Mesendoderm (in vitro differentiated cells): Measurements from ENCODE around the gene CORO1C.
A peak's percentile ranks its signal among the peaks of the same experiment; 100 is the strongest.

ENCODE experiments used
- DNase-seq: peaks from one replicate; pipeline ENCODE4 v3.0.0; 2013
- H2AK5ac ChIP-seq: 2 replicates; pipeline ENCODE4 v1.6.1; 2013; ENCODE audit warnings: low read length, inconsistent platforms
- H2BK120ac ChIP-seq: 2 replicates; pipeline ENCODE4 v1.6.1; 2013; ENCODE audit warnings: low read depth, mild to moderate bottlenecking, low read length, moderate library complexity, mixed read lengths
- H2BK15ac ChIP-seq: replicated peaks from 2 replicates; pipeline ENCODE4 v1.6.1; 2013; ENCODE audit warnings: low read depth, mild to moderate bottlenecking, moderate library complexity
- H2BK5ac ChIP-seq: 2 replicates; pipeline ENCODE4 v1.6.1; 2013; ENCODE audit warnings: low read length, inconsistent platforms
- H3K18ac ChIP-seq: 2 replicates; pipeline ENCODE4 v1.6.1; 2013; ENCODE audit warnings: mild to moderate bottlenecking, low read length, mixed read lengths
- H3K23ac ChIP-seq: one replicate; pipeline ENCODE4 v1.6.1; 2013; ENCODE audit warnings: low read length
- H3K27ac ChIP-seq: 2 replicates; pipeline ENCODE4 v1.5.1; 2013; ENCODE audit warnings: low read depth, mild to moderate bottlenecking, inconsistent platforms, low read length, moderate library complexity
- H3K27me3 ChIP-seq: 2 replicates; pipeline ENCODE4 v1.6.1; 2013; ENCODE audit warnings: low read length, control low read depth, mild to moderate bottlenecking, inconsistent platforms; ENCODE audit not compliant: insufficient read depth, poor library complexity
- H3K36me3 ChIP-seq: 2 replicates; pipeline ENCODE4 v1.6.1; 2013; ENCODE audit warnings: low read length, inconsistent platforms; ENCODE audit not compliant: control insufficient read depth, insufficient read depth
- H3K4ac ChIP-seq: one replicate; pipeline ENCODE4 v1.6.1; 2013; ENCODE audit warnings: low read depth, mild to moderate bottlenecking, low read length, moderate library complexity
- H3K4me1 ChIP-seq: 2 replicates; pipeline ENCODE4 v1.6.1; 2013; ENCODE audit warnings: low read depth, low read length, inconsistent platforms; ENCODE audit not compliant: control insufficient read depth
- H3K4me2 ChIP-seq: 2 replicates; pipeline ENCODE4 v1.6.1; 2013; ENCODE audit warnings: low read length
- H3K4me3 ChIP-seq: 2 replicates; pipeline ENCODE4 v1.5.1; 2013; ENCODE audit warnings: mild to moderate bottlenecking, low read length
- H3K56ac ChIP-seq: one replicate; pipeline ENCODE4 v1.6.1; 2013; ENCODE audit warnings: low read length
- H3K79me1 ChIP-seq: 2 replicates; pipeline ENCODE4 v1.6.1; 2013; ENCODE audit warnings: low read length, inconsistent platforms
- H3K79me2 ChIP-seq: 2 replicates; pipeline ENCODE4 v1.6.1; 2013; ENCODE audit warnings: mild to moderate bottlenecking, low read length; ENCODE audit not compliant: control insufficient read depth, insufficient read depth
- H3K9ac ChIP-seq: 2 replicates; pipeline ENCODE4 v1.6.1; 2013; ENCODE audit warnings: low read length, inconsistent platforms
- H4K5ac ChIP-seq: one replicate; pipeline ENCODE4 v1.6.1; 2013; ENCODE audit warnings: low read length
- H4K8ac ChIP-seq: one replicate; pipeline ENCODE4 v1.6.1; 2013; ENCODE audit warnings: low read depth, mild to moderate bottlenecking, control low read depth, low read length, moderate library complexity
- WGBS: extraction: QIAGEN DNeasy Blood & Tissue Kit; methylation state at CpG from one replicate; pipeline ENCODE4 v1.1.7; 2013; ENCODE audit warnings: low lambda C conversion rate, missing lambda C conversion rate; ENCODE audit not compliant: insufficient coverage; ENCODE audit errors: extremely low coverage; 5-methylcytosine and 5-hydroxymethylcytosine counted together

CORO1C gene

GRCh38 chr12:108691175-108691997 lies 39.9 kb downstream of the CORO1C start:
- WGBS: no CpG with 5 or more reads among the region's 13 CpGs
- H3K18ac ChIP-seq: peak overlapping the region; percentile 28
- H3K4me2 ChIP-seq: no peak overlapping the region
- H2AK5ac ChIP-seq: no peak overlapping the region
- H3K4me3 ChIP-seq: no peak overlapping the region
- no peak overlapping the region for H3K23ac ChIP-seq
- H2BK120ac ChIP-seq: peak overlapping the region; percentile 3
- no peaks in the 10 kb centered on the region for H3K36me3 ChIP-seq
- no peak overlapping the region for H2BK5ac ChIP-seq
- H4K8ac ChIP-seq: no peak overlapping the region
- H3K79me1 ChIP-seq: peaks cover 19% of the 10 kb centered on the region
- DNase-seq: peak; percentile 99
- no peak overlapping the region for H4K5ac ChIP-seq
- peaks cover 24% of the 10 kb centered on the region for H3K79me2 ChIP-seq
- H3K56ac ChIP-seq: peak overlapping the region; percentile 67
- H2BK15ac ChIP-seq: no peak overlapping the region
- peaks cover 12% of the 10 kb centered on the region for H3K4me1 ChIP-seq
- H3K27ac ChIP-seq: peak overlapping the region; percentile 75
- H3K4ac ChIP-seq: no peak overlapping the region
- peak overlapping the region; percentile 39 for H3K9ac ChIP-seq
- no peaks in the 10 kb centered on the region for H3K27me3 ChIP-seq

DNA sequence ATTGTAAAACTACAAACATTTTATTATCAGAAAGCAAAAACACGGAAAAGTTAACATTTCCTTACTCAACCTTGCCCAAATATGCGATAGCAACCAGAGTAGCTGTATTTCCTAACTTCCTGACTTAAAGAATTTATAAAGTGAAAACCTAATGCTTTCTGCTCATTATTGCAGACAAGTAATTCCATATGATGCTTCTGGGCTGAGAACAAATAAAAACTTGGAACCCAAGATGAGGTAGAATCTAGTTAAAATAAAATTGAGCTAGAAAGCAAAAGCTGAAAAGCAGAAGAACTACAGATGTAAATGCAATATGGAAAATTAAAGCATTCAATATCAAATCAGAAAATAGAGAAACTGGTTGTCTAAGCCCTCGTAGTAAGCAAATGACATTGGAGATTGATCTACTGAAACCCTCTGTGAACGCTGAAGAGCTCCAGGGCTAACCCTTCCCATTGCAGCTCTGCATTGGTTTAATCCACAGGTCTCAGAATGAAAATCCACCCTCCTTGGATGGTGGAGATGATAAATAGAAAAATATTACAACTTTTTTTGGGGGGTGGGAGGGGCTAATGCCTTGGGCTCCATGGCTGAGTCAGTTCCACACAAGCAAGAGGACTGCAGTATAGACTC lies 40.7 kb downstream of the CORO1C start:
- no peak overlapping the region for H2BK5ac ChIP-seq
- WGBS: no CpG with 5 or more reads among the region's 4 CpGs
- no peak overlapping the region for H3K23ac ChIP-seq
- H3K4me2 ChIP-seq: no peak overlapping the region
- peaks cover 20% of the 10 kb centered on the region for H3K79me2 ChIP-seq
- H3K4ac ChIP-seq: no peak overlapping the region
- H3K27ac ChIP-seq: peak overlapping the region; percentile 42
- DNase-seq: no peak
- peak overlapping the region; percentile 67 for H3K56ac ChIP-seq
- H4K5ac ChIP-seq: no peak overlapping the region
- H2BK120ac ChIP-seq: no peak overlapping the region
- peak overlapping the region; percentile 28 for H3K18ac ChIP-seq
- H4K8ac ChIP-seq: no peak overlapping the region
- no peaks in the 10 kb centered on the region for H3K27me3 ChIP-seq
- no peak overlapping the region for H2BK15ac ChIP-seq
- peaks cover 12% of the 10 kb centered on the region for H3K4me1 ChIP-seq
- no peak overlapping the region for H3K4me3 ChIP-seq
- peaks cover 16% of the 10 kb centered on the region for H3K79me1 ChIP-seq
- no peaks in the 10 kb centered on the region for H3K36me3 ChIP-seq
- H2AK5ac ChIP-seq: no peak overlapping the region
- H3K9ac ChIP-seq: no peak overlapping the region

GRCh38 chr12:108690191-108690518 lies 41.2 kb downstream of the CORO1C start:
- Histone ChIP-seq H3K4ac (no peak overlapping the region), H3K27ac (peak overlapping the region; percentile 9), H2BK120ac (no peak overlapping the region), H3K4me2 (no peak overlapping the region), H3K9ac (peak overlapping the region; percentile 5), H4K5ac (no peak overlapping the region), H3K4me3 (no peak overlapping the region), H3K18ac (no peak overlapping the region), H2BK15ac (no peak overlapping the region), H3K79me2 (peaks cover 15% of the 10 kb centered on the region), H3K23ac (no peak overlapping the region), H3K4me1 (peaks cover 12% of the 10 kb centered on the region), H3K36me3 (no peaks in the 10 kb centered on the region), H3K27me3 (no peaks in the 10 kb centered on the region), H3K56ac (peak overlapping the region; percentile 40), H4K8ac (no peak overlapping the region), H2AK5ac (no peak overlapping the region), H3K79me1 (peaks cover 15% of the 10 kb centered on the region), H2BK5ac (no peak overlapping the region)
- no peak for DNase-seq

DNA sequence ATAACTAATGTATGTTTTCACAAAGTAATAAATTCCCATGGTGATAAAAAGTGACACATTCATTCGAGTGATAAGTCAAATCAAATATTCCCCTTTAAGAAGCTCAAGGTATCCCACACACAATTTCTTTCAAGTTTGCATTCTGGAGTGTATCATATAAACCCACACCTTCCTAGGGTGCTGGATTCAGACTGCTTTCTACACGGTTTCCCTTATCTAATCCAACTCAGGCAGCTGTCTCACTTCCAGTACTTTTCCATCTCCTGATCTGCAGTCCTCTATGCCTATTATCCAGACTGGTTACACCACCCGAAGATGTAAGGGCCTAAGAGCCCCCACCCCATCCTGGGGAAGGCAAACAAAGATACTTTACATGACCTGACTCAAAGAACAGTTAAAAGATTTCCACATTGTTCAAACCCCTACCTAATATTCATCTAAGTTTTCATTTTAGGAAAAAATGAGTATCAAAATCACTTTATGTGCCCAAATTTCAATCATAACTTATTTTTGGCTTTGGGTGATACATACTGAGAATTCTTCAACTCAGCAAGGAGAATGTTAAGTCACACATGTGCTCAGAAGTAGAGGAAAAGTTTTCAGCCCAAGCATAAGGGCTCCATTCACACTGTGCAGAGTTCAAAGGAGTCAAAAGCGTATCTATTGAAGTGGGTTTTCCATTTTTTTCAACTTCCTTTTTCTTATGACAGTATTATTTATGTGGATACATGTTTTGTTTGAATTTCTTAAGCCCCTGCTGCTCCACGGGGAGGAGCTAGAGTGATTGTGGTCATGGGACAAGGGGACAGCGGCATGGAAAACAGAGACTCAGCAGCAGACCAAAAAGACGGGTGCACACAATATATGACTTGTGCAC lies 41.8 kb downstream of the CORO1C start:
- H4K8ac ChIP-seq: peak overlapping the region; percentile 3
- peak; percentile 43 for DNase-seq
- no peak overlapping the region for H2AK5ac ChIP-seq
- H4K5ac ChIP-seq: no peak overlapping the region
- H2BK5ac ChIP-seq: no peak overlapping the region
- peak overlapping the region; percentile 16 for H3K9ac ChIP-seq
- H3K79me1 ChIP-seq: peaks cover 12% of the 10 kb centered on the region
- H3K4me1 ChIP-seq: peaks cover 10% of the 10 kb centered on the region
- peaks cover 13% of the 10 kb centered on the region for H3K79me2 ChIP-seq
- no peak overlapping the region for H3K4ac ChIP-seq
- peak overlapping the region; percentile 47 for H3K27ac ChIP-seq
- no CpG with 5 or more reads among the region's 7 CpGs for WGBS
- peak overlapping the region; percentile 40 for H3K56ac ChIP-seq
- H3K27me3 ChIP-seq: no peaks in the 10 kb centered on the region
- H3K4me2 ChIP-seq: no peak overlapping the region
- no peak overlapping the region for H2BK15ac ChIP-seq
- no peak overlapping the region for H3K18ac ChIP-seq
- no peak overlapping the region for H3K4me3 ChIP-seq
- H3K23ac ChIP-seq: no peak overlapping the region
- no peaks in the 10 kb centered on the region for H3K36me3 ChIP-seq
- peak overlapping the region; percentile 86 for H2BK120ac ChIP-seq

DNA sequence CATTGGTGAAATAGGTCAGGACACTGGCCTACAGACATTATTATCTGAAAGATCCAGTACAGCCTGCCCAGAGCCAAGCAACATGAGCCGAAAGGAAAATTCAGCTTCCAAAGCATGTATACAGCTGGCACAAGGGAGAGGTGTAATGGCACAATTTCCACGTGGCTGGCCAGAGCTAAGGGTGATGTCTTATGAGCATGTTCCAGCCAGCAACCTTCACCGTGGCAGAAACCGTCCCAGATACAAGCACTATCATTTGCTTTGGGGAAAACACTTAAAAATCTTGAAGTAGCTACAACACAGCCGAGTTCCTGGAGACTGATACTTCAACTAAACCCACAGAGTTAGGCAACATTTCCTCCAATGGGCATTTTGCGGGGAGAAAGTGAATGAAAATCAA lies 44.5 kb downstream of the CORO1C start:
- H3K23ac ChIP-seq: no peak overlapping the region
- no peak overlapping the region for H2BK5ac ChIP-seq
- no peak overlapping the region for H3K27ac ChIP-seq
- H3K27me3 ChIP-seq: no peaks in the 10 kb centered on the region
- DNase-seq: no peak
- peaks cover 11% of the 10 kb centered on the region for H3K79me1 ChIP-seq
- no peak overlapping the region for H3K4me2 ChIP-seq
- WGBS: no CpG with 5 or more reads among the region's 6 CpGs
- no peak overlapping the region for H3K4ac ChIP-seq
- no peak overlapping the region for H3K56ac ChIP-seq
- H3K4me3 ChIP-seq: no peak overlapping the region
- H2BK120ac ChIP-seq: no peak overlapping the region
- peaks cover 15% of the 10 kb centered on the region for H3K79me2 ChIP-seq
- no peak overlapping the region for H3K9ac ChIP-seq
- H3K18ac ChIP-seq: no peak overlapping the region
- no peak overlapping the region for H2BK15ac ChIP-seq
- no peak overlapping the region for H2AK5ac ChIP-seq
- H3K36me3 ChIP-seq: no peaks in the 10 kb centered on the region
- peaks cover 7% of the 10 kb centered on the region for H3K4me1 ChIP-seq
- H4K5ac ChIP-seq: no peak overlapping the region
- no peak overlapping the region for H4K8ac ChIP-seq
